ENCODE data around the gene ALPP. TPM values are rescaled to one million over a fixed set of nuclear protein-coding genes. Genes with fewer than 3 reads are reported as not detected.

ALPP gene
- total and polyA plus RNA-seq, 2 of the 13 experiments (the other 11 are each of a cell fraction or from before 2014, with no cell fraction given) = not detected

- no peak for FAIRE-seq
Observed at GRCh38 chr2:232416521-232417470, 38.2 kb downstream of the ALPP start.

GRCh38 chr2:232417489-232417888 lies 38.9 kb downstream of the ALPP start:
- Histone ChIP-seq H3K4me1 (ENCODE audit: insufficient read depth, low read length) (no peaks in the 10 kb centered on the region), H3K27ac (ENCODE audit: extremely low read length, insufficient read depth, low read length) (no peak overlapping the region), H3K4me3 (replicated peaks in 1 of 3; ENCODE audit: insufficient read depth in 1 of 3, low read depth in 2 of 3, low read length in 3 of 3) (no peak overlapping the region), H3K9ac (ENCODE audit: insufficient read depth, low read depth, low read length) (no peak overlapping the region), H3K9me3 (ENCODE audit: low read length) (peaks cover 11% of the 10 kb centered on the region), H3K4me2 (ENCODE audit: low read depth, low read length) (no peak overlapping the region), H3K36me3 (replicated peaks in 1 of 2; ENCODE audit: control insufficient read depth in 1 of 2, insufficient read depth in 2 of 2, low read length in 2 of 2) (no peaks in the 10 kb centered on the region), H2AFZ (ENCODE audit: low read length) (no peak overlapping the region), H3K27me3 (ENCODE audit: control insufficient read depth in 1 of 2, insufficient read depth in 2 of 2, low read length in 2 of 2) (peaks cover 17 to 82% of the 10 kb centered on the region in 2 experiments), H3K79me2 (ENCODE audit: insufficient read depth, low read length) (no peaks in the 10 kb centered on the region), H4K20me1 (ENCODE audit: insufficient read depth, low read length) (no peaks in the 10 kb centered on the region)
- WGBS (ENCODE audit: low lambda C conversion rate) = 7% methylated on average over 3 of the region's 5 CpGs
- ChIA-PET POLR2A (no interaction called here), CTCF (ENCODE audit: low intra/inter-chr PET ratio, low total read pairs) (no interaction called here)
- in situ Hi-C loops (cut with HindIII; ENCODE audit: extremely low pct_ligation_motif_present, low pct_unique_long_range_greater_than_20kb) = no loop called here
- no peak for DNase-seq (ENCODE audit: low spot score)
- no peak for ATAC-seq
- no peak for FAIRE-seq
- TF ChIP-seq ERF (CRISPR knock-in tag; IDR thresholded peaks at IDR 0.05) (no peak), TAF15 (IDR thresholded peaks at IDR 0.05; ENCODE audit: low read depth, low read length, poor library complexity, severe bottlenecking) (no peak)
- intact Hi-C loops (cut with micrococcal nuclease; ENCODE audit: unreplicated experiment) = no loop called here
- no TSS peak for BruUV-seq (replicated peaks)

More at GRCh38 chr2:232416521-232417470, 38.2 kb downstream of the ALPP start:
- WGBS (ENCODE audit: low lambda C conversion rate) = 22% methylated on average over 12 of the region's 17 CpGs
- Histone ChIP-seq H2AFZ (ENCODE audit: low read length) (no peak overlapping the region), H3K4me2 (ENCODE audit: low read depth, low read length) (no peak overlapping the region), H3K79me2 (ENCODE audit: insufficient read depth, low read length) (no peaks in the 10 kb centered on the region), H3K4me1 (ENCODE audit: insufficient read depth, low read length) (no peaks in the 10 kb centered on the region), H3K4me3 (replicated peaks in 1 of 3; ENCODE audit: insufficient read depth in 1 of 3, low read depth in 2 of 3, low read length in 3 of 3) (no peak overlapping the region), H3K36me3 (replicated peaks in 1 of 2; ENCODE audit: control insufficient read depth in 1 of 2, insufficient read depth in 2 of 2, low read length in 2 of 2) (no peaks in the 10 kb centered on the region), H3K27me3 (ENCODE audit: control insufficient read depth in 1 of 2, insufficient read depth in 2 of 2, low read length in 2 of 2) (peaks cover 17 to 77% of the 10 kb centered on the region in 2 experiments), H3K9ac (ENCODE audit: insufficient read depth, low read depth, low read length) (no peak overlapping the region), H4K20me1 (ENCODE audit: insufficient read depth, low read length) (no peaks in the 10 kb centered on the region), H3K27ac (ENCODE audit: extremely low read length, insufficient read depth, low read length) (no peak overlapping the region), H3K9me3 (ENCODE audit: low read length) (peaks cover 4% of the 10 kb centered on the region; the same call in 1 of the 2 replicates)
- DNase-seq (ENCODE audit: low spot score) = no peak
- no peak for ATAC-seq
- ChIA-PET CTCF (ENCODE audit: low intra/inter-chr PET ratio, low total read pairs) (no interaction called here), POLR2A (no interaction called here)
- intact Hi-C loops (cut with micrococcal nuclease; ENCODE audit: unreplicated experiment) (no loop called here), in situ Hi-C loops (cut with HindIII; ENCODE audit: extremely low pct_ligation_motif_present, low pct_unique_long_range_greater_than_20kb) (no loop called here)
- TF ChIP-seq ZBTB44 (CRISPR knock-in tag; IDR thresholded peaks at IDR 0.05) (no peak), NR2C2 (CRISPR knock-in tag; IDR thresholded peaks at IDR 0.05; ENCODE audit: borderline replicate concordance) (peak; percentile 70)
- no TSS peak for BruUV-seq (replicated peaks)
